Body of pancreas (tissue), 4 donors: ENCODE measurements around the gene MRGPRX3. TPM values are rescaled to one million over a fixed set of nuclear protein-coding genes. Genes with fewer than 3 reads are reported as not detected.

Experiments used
- ATAC-seq: fragments of 150-250 bp; one replicate; pipeline ENCODE4 v1.9.1; 2016
- DNase-seq, 4 donors: peaks; one replicate each; pipeline ENCODE4 v3.0.0-alpha.2; 2019
- H3K27ac ChIP-seq, 4 donors: fragments of 200-600 bp; sonication (generic); 1 replicate in 3 of 4; 2 replicates in 1 of 4; pipeline versions ENCODE4 v1.5.1 to v1.6.1; 2016 to 2019; ENCODE audit warnings: mild to moderate bottlenecking in 1 of 4, mixed read lengths in 1 of 4, moderate library complexity in 1 of 4
- H3K27me3 ChIP-seq, 2 donors: fragments of 200-600 bp; sonication (generic); one replicate each; pipeline ENCODE4 v1.6.0; 2016; ENCODE audit warnings: mild to moderate bottlenecking in 1 of 2
- H3K36me3 ChIP-seq, 2 donors: fragments of 200-600 bp; sonication (generic); replicated peaks in 1 of 2; 2 replicates each; pipeline ENCODE4 v1.5.1; 2016; ENCODE audit warnings: low read depth in 2 of 2; ENCODE audit not compliant: insufficient read depth in 1 of 2
- H3K4me1 ChIP-seq: fragments of 200-600 bp; sonication (generic); one replicate; pipeline ENCODE4 v1.6.0; 2016
- H3K4me3 ChIP-seq, 2 donors: fragments of 200-600 bp; sonication (generic); 1 replicate in 1 of 2; 2 replicates in 1 of 2; pipeline ENCODE4 v1.5.1; 2016 to 2019
- H3K9me3 ChIP-seq, 3 donors: fragments of 200-600 bp; sonication (generic); 1 replicate in 2 of 3; 2 replicates in 1 of 3; pipeline ENCODE4 v1.5.1; 2016
- POLR2A ChIP-seq, 3 donors: fragments of 450-650 bp; IDR thresholded peaks; one replicate each; pipeline ENCODE4 v1.6.1; 2016; ENCODE audit warnings: antibody characterized with exemption in 3 of 3, mild to moderate bottlenecking in 2 of 3
- WGBS, 2 donors: methylation state at CpG; one replicate each; pipeline ENCODE4 v1.1.5; 2017; 5-methylcytosine and 5-hydroxymethylcytosine counted together
- intact Hi-C: fragments of 100-400 bp; cut with DNase I; formaldehyde crosslinking; loops from one replicate; pipeline ENCODE4 v1.15.1; 2023
- small RNA-seq: library from RNA; depleted of rRNA; stranded (forward); fragments of <200 nt; gene quantifications from one replicate; pipeline ENCODE3, GENCODE V24; 2016
- total RNA-seq, 2 donors: library from RNA; depleted of rRNA; stranded (reverse); fragments of >200 nt; gene quantifications; one replicate each; pipeline ENCODE4 v1.1.0, GENCODE V29; 2016
- TF ChIP-seq, protein P1 (sequence below), 7 experiments: fragments of 450-650 bp in 4 of 7; fragments of 200-600 bp in 3 of 7; sonication (generic) in 3 of 7; IDR thresholded peaks; one replicate each; pipeline ENCODE4 v1.5.1; 2016 to 2019; ENCODE audit warnings: antibody characterized with exemption in 7 of 7

MRGPRX3 gene
- total RNA-seq, 2 donors from 2014 or later = not detected

DNA sequence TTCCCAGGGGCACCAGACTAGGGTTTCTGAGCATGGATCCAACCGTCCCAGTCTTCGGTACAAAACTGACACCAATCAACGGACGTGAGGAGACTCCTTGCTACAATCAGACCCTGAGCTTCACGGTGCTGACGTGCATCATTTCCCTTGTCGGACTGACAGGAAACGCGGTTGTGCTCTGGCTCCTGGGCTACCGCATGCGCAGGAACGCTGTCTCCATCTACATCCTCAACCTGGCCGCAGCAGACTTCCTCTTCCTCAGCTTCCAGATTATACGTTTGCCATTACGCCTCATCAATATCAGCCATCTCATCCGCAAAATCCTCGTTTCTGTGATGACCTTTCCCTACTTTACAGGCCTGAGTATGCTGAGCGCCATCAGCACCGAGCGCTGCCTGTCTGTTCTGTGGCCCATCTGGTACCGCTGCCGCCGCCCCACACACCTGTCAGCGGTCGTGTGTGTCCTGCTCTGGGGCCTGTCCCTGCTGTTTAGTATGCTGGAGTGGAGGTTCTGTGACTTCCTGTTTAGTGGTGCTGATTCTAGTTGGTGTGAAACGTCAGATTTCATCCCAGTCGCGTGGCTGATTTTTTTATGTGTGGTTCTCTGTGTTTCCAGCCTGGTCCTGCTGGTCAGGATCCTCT, 41.0 kb downstream of the MRGPRX3 start:
- DNase-seq = no peak
- TF ChIP-seq POLR2A (IDR thresholded peaks at IDR 0.05) = no peak
- TF ChIP-seq, protein P1, sequence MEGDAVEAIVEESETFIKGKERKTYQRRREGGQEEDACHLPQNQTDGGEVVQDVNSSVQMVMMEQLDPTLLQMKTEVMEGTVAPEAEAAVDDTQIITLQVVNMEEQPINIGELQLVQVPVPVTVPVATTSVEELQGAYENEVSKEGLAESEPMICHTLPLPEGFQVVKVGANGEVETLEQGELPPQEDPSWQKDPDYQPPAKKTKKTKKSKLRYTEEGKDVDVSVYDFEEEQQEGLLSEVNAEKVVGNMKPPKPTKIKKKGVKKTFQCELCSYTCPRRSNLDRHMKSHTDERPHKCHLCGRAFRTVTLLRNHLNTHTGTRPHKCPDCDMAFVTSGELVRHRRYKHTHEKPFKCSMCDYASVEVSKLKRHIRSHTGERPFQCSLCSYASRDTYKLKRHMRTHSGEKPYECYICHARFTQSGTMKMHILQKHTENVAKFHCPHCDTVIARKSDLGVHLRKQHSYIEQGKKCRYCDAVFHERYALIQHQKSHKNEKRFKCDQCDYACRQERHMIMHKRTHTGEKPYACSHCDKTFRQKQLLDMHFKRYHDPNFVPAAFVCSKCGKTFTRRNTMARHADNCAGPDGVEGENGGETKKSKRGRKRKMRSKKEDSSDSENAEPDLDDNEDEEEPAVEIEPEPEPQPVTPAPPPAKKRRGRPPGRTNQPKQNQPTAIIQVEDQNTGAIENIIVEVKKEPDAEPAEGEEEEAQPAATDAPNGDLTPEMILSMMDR (IDR thresholded peaks at IDR 0.05) = no peak
- Histone ChIP-seq H3K4me1 (no peaks in the 10 kb centered on the region), H3K9me3 (no peaks in the 10 kb centered on the region), H3K27me3 (no peaks in the 10 kb centered on the region), H3K27ac (no peak overlapping the region), H3K36me3 (no peaks in the 10 kb centered on the region), H3K4me3 (no peak overlapping the region)
- 76 to 79% methylated on average over 28 of the region's 28 CpGs for WGBS, 2 donors
- intact Hi-C loops = no loop called here
- ATAC-seq = no peak

Small RNAs within 50 kb of the gene (small RNA-seq; reads per million reads assigned to genes)
- gene HIGD1AP5 = not detected

Other genes starting within 250 kb of the MRGPRX3 start
- gene SERGEF, start 119.5 kb upstream of the MRGPRX3 start, total RNA-seq = 10 to 100 TPM; 20.8 to 28.7 TPM
- gene TPH1, start 86.3 kb upstream of the MRGPRX3 start, total RNA-seq = under 1 TPM in 1 of 2 donors, not detected in 1; 0.52 TPM
- 10 to 100 TPM; 14.8 to 45.8 TPM for gene SAAL1, start 26.5 kb upstream of the MRGPRX3 start, total RNA-seq
- gene MRGPRX4, start 40.3 kb downstream of the MRGPRX3 start, total RNA-seq = not detected
- not detected for gene SAA4, start 104.2 kb downstream of the MRGPRX3 start, total RNA-seq
- 10 to 100 TPM in 1 of 2 donors, 1 to 10 TPM in 1; 9.3 to 18.1 TPM for gene SAA2, start 116.1 kb downstream of the MRGPRX3 start, total RNA-seq
- gene SAA1, start 133.7 kb downstream of the MRGPRX3 start, total RNA-seq = 100 to 1,000 TPM in 1 of 2 donors, 10 to 100 TPM in 1; 24.1 to 450 TPM
- 10 to 100 TPM in 1 of 2 donors, 1 to 10 TPM in 1; 8.3 to 47.5 TPM for gene HPS5, start 189.6 kb downstream of the MRGPRX3 start, total RNA-seq
- gene GTF2H1, start 190.0 kb downstream of the MRGPRX3 start, total RNA-seq = 10 to 100 TPM; 26.5 to 48.5 TPM